Adrenal gland (tissue), 19 donors: ENCODE data around the gene ACOT6. TPM values are rescaled to one million over a fixed set of nuclear protein-coding genes. Genes with fewer than 3 reads are reported as not detected.
"Not testable (repeated sequence)": the region's sequence is repeated elsewhere in the genome, so short reads cannot be mapped to it uniquely, and the experiment has no call there.

Source experiments
- DNase-seq, 7 donors: peaks; one replicate each; pipeline ENCODE4 v3.0.0-alpha.2; 2019 to 2020
- H3K27ac ChIP-seq, 5 donors: fragments of 200-600 bp; sonication (generic) in 4 of 5; 1 replicate in 3 of 5; 2 replicates in 2 of 5; pipeline versions ENCODE4 v1.5.1 to v1.8.0; 2016 to 2020; ENCODE audit warnings: mild to moderate bottlenecking in 1 of 5
- H3K27me3 ChIP-seq: fragments of 200-600 bp; 2 replicates; pipeline ENCODE4 v1.8.0; 2021
- H3K36me3 ChIP-seq, 2 donors: fragments of 200-600 bp; replicated peaks in 1 of 2; 1 replicate in 1 of 2; 2 replicates in 1 of 2; pipeline versions ENCODE4 v1.5.1 to v1.8.0; 2018 to 2022
- H3K4me1 ChIP-seq, 2 donors: fragments of 200-600 bp; replicated peaks in 1 of 2; 1 replicate in 1 of 2; 2 replicates in 1 of 2; pipeline versions ENCODE4 v1.5.1 to v1.8.0; 2018 to 2021
- H3K4me3 ChIP-seq, 4 donors: fragments of 200-600 bp; sonication (generic) in 3 of 4; one replicate each; pipeline ENCODE4 v1.5.1; 2016 to 2018
- H3K9me3 ChIP-seq, 3 donors: fragments of 200-600 bp; sonication (generic) in 1 of 3; replicated peaks in 1 of 3; 1 replicate in 2 of 3; 2 replicates in 1 of 3; pipeline versions ENCODE4 v1.5.1 to v1.8.0; 2016 to 2021
- POLR2A ChIP-seq, 2 donors: fragments of 450-650 bp; IDR thresholded peaks; one replicate each; pipeline ENCODE4 v1.6.1; 2017; ENCODE audit warnings: antibody characterized with exemption in 2 of 2, mild to moderate bottlenecking in 2 of 2, moderate library complexity in 1 of 2
- WGBS, 4 donors: extraction: QIAGEN DNeasy Blood & Tissue Kit in 2 of 4; methylation state at CpG; one replicate each; pipeline versions ENCODE4 v1.1.5 to v1.1.7; 2013 to 2017; 5-methylcytosine and 5-hydroxymethylcytosine counted together
- intact Hi-C, 2 donors: fragments of 100-400 bp; cut with DNase I; formaldehyde crosslinking; loops; one replicate each; pipeline versions ENCODE4 v1.14.1 to v1.15.0; 2022 to 2023
- long read RNA-seq, 10 donors: library from polyadenylated mRNA in 3 of 10; unstranded in 2 of 10; stranded (forward) in 1 of 10; transcript quantifications; one replicate each; pipeline ENCODE4 v2.0.0 and lab custom pipeline, GENCODE V29; 2021 to 2026
- polyA plus RNA-seq, 3 donors: library from polyadenylated mRNA; stranded (reverse); fragments of 200-250 nt in 2 of 3; fragments of 350-450 nt in 1 of 3; fragmentation: Illumina TruSeq in 1 of 3; extraction: RNeasy Lipid Tissue Mini Kit (QIAGEN cat#74804) in 1 of 3; gene quantifications; one replicate each; pipeline ENCODE4 v1.2.3, GENCODE V29; 2013 to 2014
- total RNA-seq, 9 donors: library from RNA; depleted of rRNA in 4 of 9; stranded (reverse); fragments of >200 nt in 4 of 9; fragments of 120-200 nt in 1 of 9; fragmentation: NEBNext Ultra II Directional in 1 of 9; extraction: Animal tissue kit (Norgen Biotek cat#: 25700) in 1 of 9; gene quantifications; one replicate each; pipeline versions ENCODE4 v1.1.0 to v1.2.4, GENCODE V29; 2013 to 2023
- TF ChIP-seq, protein P1 (sequence below), 6 experiments: fragments of 450-650 bp in 4 of 6; fragments of 200-600 bp in 2 of 6; sonication (generic) in 1 of 6; IDR thresholded peaks; 1 replicate in 5 of 6; 2 replicates in 1 of 6; pipeline versions ENCODE4 v1.5.1 to v1.8.0; 2016 to 2021; ENCODE audit warnings: antibody characterized with exemption in 6 of 6, mild to moderate bottlenecking in 2 of 6, moderate library complexity in 1 of 6
- donor health status: healthy with polysubstance abuse.
- donor health status: Bipolar disorder and iron deficiency.
- donor health status: DM: yes; HTN: yes; CAD: no.
- donor health status: DM: no; HTN: no; CAD: no.
- donor health status: DM: no; HTN: no; CAD: no.
- donor health status: DM: yes; HTN: yes; CAD: no.

Gene ACOT6, protein sequence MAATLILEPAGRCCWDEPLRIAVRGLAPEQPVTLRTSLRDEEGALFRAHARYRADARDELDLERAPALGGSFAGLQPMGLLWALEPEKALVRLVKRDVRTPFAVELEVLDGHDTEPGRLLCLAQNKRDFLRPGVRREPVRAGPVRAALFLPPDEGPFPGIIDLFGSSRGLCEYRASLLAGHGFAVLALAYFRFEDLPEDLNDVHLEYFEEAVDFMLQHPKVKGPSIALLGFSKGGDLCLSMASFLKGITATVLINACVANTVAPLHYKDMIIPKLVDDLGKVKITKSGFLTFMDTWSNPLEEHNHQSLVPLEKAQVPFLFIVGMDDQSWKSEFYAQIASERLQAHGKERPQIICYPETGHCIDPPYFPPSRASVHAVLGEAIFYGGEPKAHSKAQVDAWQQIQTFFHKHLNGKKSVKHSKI
- total RNA-seq, result not detected
- under 1 TPM in 1 of 3 donors, not detected in 2; 0.17 TPM for polyA plus RNA-seq
- long read RNA-seq, donor 1, result 0 reads
- long read RNA-seq, donor 2, result 0 reads
- long read RNA-seq, donor 3, result 0 reads
- long read RNA-seq, donor 4, partial matches to known transcripts, result 0 of 1 reads
- long read RNA-seq, donor 4, other reads (novel, unspliced or antisense), result 1 of 1 reads
- long read RNA-seq, donor 5, partial matches to known transcripts, result 0 of 1 reads
- long read RNA-seq, donor 5, other reads (novel, unspliced or antisense), result 1 of 1 reads
- long read RNA-seq, donor 6, result 0 reads
- long read RNA-seq, donor 7, result 0 reads
- long read RNA-seq, donor 8, result 0 reads
- long read RNA-seq, donor 9, result 0 reads
- long read RNA-seq, donor 10, result 0 reads

DNA sequence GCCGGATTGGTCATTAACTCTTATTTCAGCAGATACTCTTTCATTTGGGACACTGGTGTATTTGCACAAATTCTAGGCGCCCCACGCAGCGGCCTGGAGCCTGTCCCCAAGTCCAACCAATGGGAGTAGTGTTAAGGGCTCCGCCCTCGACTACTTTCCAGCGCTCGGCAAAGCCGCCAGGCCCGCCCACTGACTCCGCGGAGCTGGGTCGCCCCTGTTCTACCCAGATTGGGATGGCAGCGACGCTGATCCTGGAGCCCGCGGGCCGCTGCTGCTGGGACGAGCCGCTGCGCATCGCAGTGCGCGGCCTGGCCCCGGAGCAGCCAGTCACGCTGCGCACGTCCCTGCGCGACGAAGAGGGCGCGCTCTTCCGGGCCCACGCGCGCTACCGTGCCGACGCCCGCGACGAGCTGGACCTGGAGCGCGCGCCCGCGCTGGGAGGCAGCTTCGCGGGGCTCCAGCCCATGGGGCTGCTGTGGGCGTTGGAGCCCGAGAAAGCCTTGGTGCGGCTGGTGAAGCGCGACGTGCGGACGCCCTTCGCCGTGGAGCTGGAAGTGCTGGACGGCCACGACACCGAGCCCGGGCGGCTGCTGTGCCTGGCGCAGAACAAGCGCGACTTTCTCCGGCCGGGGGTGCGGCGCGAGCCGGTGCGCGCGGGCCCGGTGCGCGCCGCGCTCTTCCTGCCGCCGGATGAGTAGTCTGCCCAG is at the start of gene ACOT6:
TSS of gene ACOT6 (plus strand) at position 179 of the 707 bp plus-strand sequence. CDS start at position 234, 55 bp downstream.
- TF ChIP-seq, protein P1, sequence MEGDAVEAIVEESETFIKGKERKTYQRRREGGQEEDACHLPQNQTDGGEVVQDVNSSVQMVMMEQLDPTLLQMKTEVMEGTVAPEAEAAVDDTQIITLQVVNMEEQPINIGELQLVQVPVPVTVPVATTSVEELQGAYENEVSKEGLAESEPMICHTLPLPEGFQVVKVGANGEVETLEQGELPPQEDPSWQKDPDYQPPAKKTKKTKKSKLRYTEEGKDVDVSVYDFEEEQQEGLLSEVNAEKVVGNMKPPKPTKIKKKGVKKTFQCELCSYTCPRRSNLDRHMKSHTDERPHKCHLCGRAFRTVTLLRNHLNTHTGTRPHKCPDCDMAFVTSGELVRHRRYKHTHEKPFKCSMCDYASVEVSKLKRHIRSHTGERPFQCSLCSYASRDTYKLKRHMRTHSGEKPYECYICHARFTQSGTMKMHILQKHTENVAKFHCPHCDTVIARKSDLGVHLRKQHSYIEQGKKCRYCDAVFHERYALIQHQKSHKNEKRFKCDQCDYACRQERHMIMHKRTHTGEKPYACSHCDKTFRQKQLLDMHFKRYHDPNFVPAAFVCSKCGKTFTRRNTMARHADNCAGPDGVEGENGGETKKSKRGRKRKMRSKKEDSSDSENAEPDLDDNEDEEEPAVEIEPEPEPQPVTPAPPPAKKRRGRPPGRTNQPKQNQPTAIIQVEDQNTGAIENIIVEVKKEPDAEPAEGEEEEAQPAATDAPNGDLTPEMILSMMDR (IDR thresholded peaks at IDR 0.05), result no peak
- peak in 1 of 2 donors; percentile 55 for TF ChIP-seq POLR2A (IDR thresholded peaks at IDR 0.05)
- Histone ChIP-seq H3K4me1 (peaks cover 0 to 4% of the 10 kb centered on the region in 2 donors), H3K27me3 (no peaks in the 10 kb centered on the region), H3K9me3 (no peaks in the 10 kb centered on the region), H3K27ac (peak within 1 kb of the TSS in 4 of 5 donors; percentile 44 to 84 (median 78)), H3K4me3 (peak within 1 kb of the TSS in 3 of 4 donors; percentile 33 to 62 (median 47)), H3K36me3 (no peaks in the 10 kb centered on the region)
- DNase-seq, result peak; percentile 66 to 81 (median 79)
- intact Hi-C loops, result no loop called here
- 0 to 1% (median 1%) methylated on average over 1 to 84 of the region's 84 CpGs for WGBS, 4 donors

DNA sequence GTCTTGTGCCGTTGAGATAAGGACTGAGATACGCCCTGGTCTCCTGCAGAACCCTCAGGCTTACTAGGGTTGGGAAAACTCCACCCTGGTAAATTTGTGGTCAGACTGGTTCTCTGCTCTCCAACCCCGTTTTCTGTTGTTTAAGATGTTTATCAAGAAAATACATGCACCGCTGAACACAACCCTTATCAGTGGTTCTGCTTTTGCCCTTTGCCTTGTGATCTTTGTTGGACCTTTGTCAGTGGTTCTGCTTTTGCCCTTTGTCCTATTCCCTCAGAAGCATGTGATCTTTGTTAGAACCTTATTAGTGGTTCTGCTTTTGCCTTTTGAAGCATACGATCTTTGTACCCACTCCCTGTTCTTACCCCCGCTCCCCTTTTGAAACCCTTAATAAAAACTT is 49.6 kb upstream of the ACOT6 start:
- intact Hi-C loops, result loop anchor here in 1 of 2 donors (5.0 to 10.0 kb wide), 2 partner anchors 35 to 58 kb away; no protein-coding TSS in a partner anchor

DNA sequence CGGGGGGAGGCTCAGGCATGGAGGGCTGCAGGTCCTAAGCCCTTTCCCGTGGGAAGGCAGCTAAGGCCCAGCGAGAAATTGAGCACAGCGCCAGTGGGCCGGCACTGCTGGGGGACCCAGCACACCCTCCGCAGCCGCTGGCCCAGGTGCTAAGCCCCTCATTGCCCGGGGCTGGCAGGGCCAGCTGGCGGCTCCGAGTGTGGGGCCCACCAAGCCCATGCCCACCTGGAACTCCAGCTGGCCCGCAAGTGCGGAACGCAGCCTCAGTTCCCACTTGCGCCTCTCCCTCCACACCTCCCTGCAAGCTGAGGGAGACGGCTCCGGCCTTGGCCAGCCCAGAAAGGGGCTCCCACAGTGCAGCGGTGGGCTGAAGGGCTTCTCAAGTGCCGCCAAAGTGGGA is 45.9 kb upstream of the ACOT6 start:
- H3K27ac ChIP-seq, H3K9me3 ChIP-seq, H3K4me3 ChIP-seq, H3K27me3 ChIP-seq, DNase-seq, H3K36me3 ChIP-seq: not testable (repeated sequence)
- WGBS, 4 donors, result 83 to 100% (median 96%) methylated on average over 2 to 18 of the region's 18 CpGs
- intact Hi-C loops, result loop anchor here in 1 of 2 donors (10.0 kb wide), 1 partner anchor 62 kb away; no protein-coding TSS in a partner anchor
- peaks cover 11 to 22% of the 10 kb centered on the region in 2 donors for H3K4me1 ChIP-seq

More for the DNA sequence above, 49.6 kb upstream of the ACOT6 start:
- not testable (repeated sequence) for DNase-seq, H3K4me3 ChIP-seq, H3K27ac ChIP-seq, H3K27me3 ChIP-seq, H3K9me3 ChIP-seq, H3K36me3 ChIP-seq, H3K4me1 ChIP-seq
- WGBS, 4 donors, result 90 to 98% (median 92%) methylated on average over 6 of the region's 6 CpGs

DNA sequence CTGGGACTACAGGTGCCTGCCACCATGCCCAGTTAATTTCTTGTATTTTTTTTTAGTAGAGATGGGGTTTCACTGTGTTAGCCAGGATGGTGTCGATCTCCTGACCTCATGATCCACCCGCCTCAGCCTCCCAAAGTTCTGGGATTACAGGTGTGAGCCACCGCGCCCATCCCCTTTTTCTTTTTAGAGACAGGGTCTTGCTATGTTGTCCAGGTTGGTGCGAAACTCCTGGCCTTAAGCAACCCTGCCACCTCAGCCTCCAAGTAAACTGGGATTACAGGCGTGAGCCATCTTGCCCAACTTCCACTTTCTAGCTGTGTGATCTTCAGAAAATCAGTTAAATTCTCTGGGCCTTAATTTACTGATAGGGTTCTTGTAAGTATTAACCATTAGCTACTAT is 45.4 kb upstream of the ACOT6 start:
- not testable (repeated sequence) for H3K9me3 ChIP-seq, H3K27me3 ChIP-seq, DNase-seq, H3K27ac ChIP-seq, H3K36me3 ChIP-seq, H3K4me3 ChIP-seq
- intact Hi-C loops, result loop anchor here in 1 of 2 donors (10.0 kb wide), 1 partner anchor 62 kb away; no protein-coding TSS in a partner anchor
- peaks cover 11 to 22% of the 10 kb centered on the region in 2 donors for H3K4me1 ChIP-seq
- 95 to 100% (median 99%) methylated on average over 2 to 6 of the region's 6 CpGs for WGBS, 4 donors

DNA sequence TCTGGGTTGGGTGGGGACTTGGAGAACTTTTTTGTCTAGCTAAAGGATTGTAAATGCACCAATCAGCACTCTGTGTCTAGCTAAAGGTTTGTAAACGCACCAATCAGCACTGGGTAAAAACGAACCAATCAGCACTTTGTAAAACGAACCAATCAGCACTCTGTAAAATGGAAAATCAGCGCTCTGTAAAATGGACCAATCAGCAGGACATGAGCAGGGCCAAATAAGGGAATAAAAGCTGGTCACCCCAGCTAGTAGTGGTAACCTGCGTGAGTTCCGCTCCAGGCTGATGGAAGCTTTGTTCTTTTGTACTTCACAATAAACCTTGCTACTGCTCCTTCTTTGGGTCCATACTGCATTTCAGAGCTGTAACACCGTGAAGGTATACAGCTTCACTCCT is 45.0 kb upstream of the ACOT6 start:
- Histone ChIP-seq H3K4me1 (peaks cover 11 to 22% of the 10 kb centered on the region in 2 donors), H3K27ac (no peak overlapping the region), H3K27me3 (no peaks in the 10 kb centered on the region), H3K36me3 (no peaks in the 10 kb centered on the region), H3K4me3 (no peak overlapping the region), H3K9me3 (no peaks in the 10 kb centered on the region)
- TF ChIP-seq, protein P1 (IDR thresholded peaks at IDR 0.05), result no peak
- no peak for TF ChIP-seq POLR2A (IDR thresholded peaks at IDR 0.05)
- intact Hi-C loops, result loop anchor here in 1 of 2 donors (10.0 kb wide), 1 partner anchor 63 kb away; no protein-coding TSS in a partner anchor
- 94 to 98% (median 98%) methylated on average over 7 of the region's 7 CpGs for WGBS, 4 donors
- DNase-seq, result no peak
